ENCODE data around the gene GALNT9. TPM values are rescaled to one million over a fixed set of nuclear protein-coding genes. Genes with fewer than 3 reads are reported as not detected.
"Not testable (repeated sequence)": the region's sequence is repeated elsewhere in the genome, so short reads cannot be mapped to it uniquely, and the experiment has no call there.

Gene GALNT9
- total RNA-seq, 2 experiments from 2014 or later = not detected

- H3K27ac Mint-ChIP-seq = no peak overlapping the region
- CTCF ChIA-PET = no interaction called here
- Histone ChIP-seq H3K4me1 (ENCODE audit: insufficient read depth, low read length) (peaks cover 5% of the 10 kb centered on the region), H3K9me3 (ENCODE audit: control insufficient read depth in 1 of 2, insufficient read depth in 1 of 2, low read length in 2 of 2) (no peaks in the 10 kb centered on the region), H3K4me3 (ENCODE audit: low read length) (no peak overlapping the region), H3K36me3 (ENCODE audit: insufficient read depth, low read length) (no peaks in the 10 kb centered on the region), H3K27ac (ENCODE audit: low read depth in 1 of 2, low read length in 2 of 2) (no peak overlapping the region), H3K27me3 (ENCODE audit: control insufficient read depth in 1 of 2, insufficient read depth in 2 of 2, low read length in 2 of 2) (no peaks in the 10 kb centered on the region)
- peaks cover 8% of the 10 kb centered on the region for H3K27me3 Mint-ChIP-seq
- H3K9me3 Mint-ChIP-seq = no peaks in the 10 kb centered on the region
- ATAC-seq (ENCODE audit: poor library complexity) (no peak), DNase-seq (no peak)
- no peak overlapping the region for H3K4me3 Mint-ChIP-seq
- no peaks in the 10 kb centered on the region for H3K36me3 Mint-ChIP-seq (ENCODE audit: low read depth)
- POLR2A ChIA-PET = interaction anchor here (0.5 kb wide), 1 partner anchor 186 kb away, joined by 3 read pairs; no protein-coding TSS in a partner anchor
- TF ChIP-seq CTCF (IDR thresholded peaks at IDR 0.05) = no peak
- H3K4me1 Mint-ChIP-seq (ENCODE audit: low read depth) = peaks cover 8% of the 10 kb centered on the region
- intact Hi-C loops (cut with DNase I, micrococcal nuclease) = no loop called here
Measured at GRCh38 chr12:132243596-132244310, 85.6 kb downstream of the GALNT9 start.

- ATAC-seq (ENCODE audit: poor library complexity); H3K4me3 Mint-ChIP-seq; H3K4me3 ChIP-seq (ENCODE audit: low read length); H3K4me1 Mint-ChIP-seq (ENCODE audit: low read depth); H3K4me1 ChIP-seq (ENCODE audit: insufficient read depth, low read length); H3K36me3 Mint-ChIP-seq (ENCODE audit: low read depth); H3K9me3 Mint-ChIP-seq; H3K27ac Mint-ChIP-seq; H3K27me3 ChIP-seq (ENCODE audit: control insufficient read depth in 1 of 2, insufficient read depth in 2 of 2, low read length in 2 of 2); CTCF ChIA-PET; H3K36me3 ChIP-seq (ENCODE audit: insufficient read depth, low read length); H3K9me3 ChIP-seq (ENCODE audit: control insufficient read depth in 1 of 2, insufficient read depth in 1 of 2, low read length in 2 of 2); H3K27me3 Mint-ChIP-seq; H3K27ac ChIP-seq (ENCODE audit: low read depth in 1 of 2, low read length in 2 of 2); POLR2A ChIA-PET; intact Hi-C loops (cut with DNase I, micrococcal nuclease): not testable (repeated sequence)
- DNase-seq = peak in 2 of 14 experiments; percentile 8 to 39
Measured at GRCh38 chr12:132243171-132243570, 86.2 kb downstream of the GALNT9 start.

GRCh38 chr12:132240669-132241007 lies 88.8 kb downstream of the GALNT9 start:
- POLR2A ChIA-PET; H3K27me3 ChIP-seq (ENCODE audit: control insufficient read depth in 1 of 2, insufficient read depth in 2 of 2, low read length in 2 of 2); ATAC-seq (ENCODE audit: poor library complexity); H3K27me3 Mint-ChIP-seq; intact Hi-C loops (cut with DNase I, micrococcal nuclease); H3K4me1 ChIP-seq (ENCODE audit: insufficient read depth, low read length); H3K36me3 ChIP-seq (ENCODE audit: insufficient read depth, low read length); DNase-seq; H3K27ac ChIP-seq (ENCODE audit: low read depth in 1 of 2, low read length in 2 of 2); H3K9me3 Mint-ChIP-seq; H3K4me3 Mint-ChIP-seq; H3K27ac Mint-ChIP-seq; CTCF ChIA-PET; H3K36me3 Mint-ChIP-seq (ENCODE audit: low read depth); H3K4me1 Mint-ChIP-seq (ENCODE audit: low read depth); H3K4me3 ChIP-seq (ENCODE audit: low read length); H3K9me3 ChIP-seq (ENCODE audit: control insufficient read depth in 1 of 2, insufficient read depth in 1 of 2, low read length in 2 of 2): not testable (repeated sequence)

GRCh38 chr12:132239796-132240668 lies 89.4 kb downstream of the GALNT9 start:
- intact Hi-C loops (cut with DNase I, micrococcal nuclease) = no loop called here
- no peak overlapping the region for H3K4me3 ChIP-seq (ENCODE audit: low read length)
- peaks cover 5% of the 10 kb centered on the region for H3K4me1 ChIP-seq (ENCODE audit: insufficient read depth, low read length)
- H3K9me3 Mint-ChIP-seq = no peaks in the 10 kb centered on the region
- no peak overlapping the region for H3K4me3 Mint-ChIP-seq
- no peak for TF ChIP-seq CTCF (IDR thresholded peaks at IDR 0.05)
- no peak overlapping the region for H3K27ac Mint-ChIP-seq
- DNase-seq (no peak), ATAC-seq (ENCODE audit: poor library complexity) (no peak)
- no peaks in the 10 kb centered on the region for H3K27me3 ChIP-seq (ENCODE audit: control insufficient read depth in 1 of 2, insufficient read depth in 2 of 2, low read length in 2 of 2)
- H3K27ac ChIP-seq (ENCODE audit: low read depth in 1 of 2, low read length in 2 of 2) = no peak overlapping the region
- H3K36me3 ChIP-seq (ENCODE audit: insufficient read depth, low read length) = no peaks in the 10 kb centered on the region
- no peaks in the 10 kb centered on the region for H3K36me3 Mint-ChIP-seq (ENCODE audit: low read depth)
- H3K27me3 Mint-ChIP-seq = peaks cover 4% of the 10 kb centered on the region
- H3K9me3 ChIP-seq (ENCODE audit: control insufficient read depth in 1 of 2, insufficient read depth in 1 of 2, low read length in 2 of 2) = no peaks in the 10 kb centered on the region
- peaks cover 8% of the 10 kb centered on the region for H3K4me1 Mint-ChIP-seq (ENCODE audit: low read depth)
- CTCF ChIA-PET = no interaction called here
- POLR2A ChIA-PET = no interaction called here

All from CD4-positive, alpha-beta T cell (primary cell).